Keratinocyte (primary cell): ENCODE data around the gene INSYN1. TPM values are rescaled to one million over a fixed set of nuclear protein-coding genes. Genes with fewer than 3 reads are reported as not detected.

Experiments
- DNase-seq: peaks from one replicate; pipeline ENCODE4 v3.0.0-alpha.2; 2011; ENCODE audit warnings: low read depth, missing footprints, low spot score
- FAIRE-seq: peaks from 2 replicates; lab custom pipeline; 2011; peaks lifted over from hg19 to GRCh38; lab: Jason Lieb, UNC
- H2AFZ ChIP-seq: 2 replicates; pipeline ENCODE4 v1.6.0; 2012; ENCODE audit warnings: low read length, control low read depth, inconsistent platforms; ENCODE audit not compliant: control insufficient read depth
- H3K27ac ChIP-seq: 2 replicates; pipeline ENCODE4 v1.5.1; 2011; ENCODE audit warnings: low read length; ENCODE audit not compliant: control insufficient read depth, insufficient read depth
- H3K27me3 ChIP-seq: 3 replicates; pipeline ENCODE4 v1.6.0; 2011; ENCODE audit warnings: low read length; ENCODE audit not compliant: control insufficient read depth, insufficient read depth; ENCODE audit errors: extremely low read depth
- H3K36me3 ChIP-seq, 2 experiments: 2 replicates in 1 of 2; 3 replicates in 1 of 2; pipeline ENCODE4 v1.5.1; 2011; ENCODE audit warnings: low read length in 2 of 2, mild to moderate bottlenecking in 1 of 2; ENCODE audit not compliant: control insufficient read depth in 2 of 2, insufficient read depth in 2 of 2; ENCODE audit errors: extremely low read depth in 1 of 2
- H3K4me1 ChIP-seq: 3 replicates; pipeline ENCODE4 v1.5.1; 2011; ENCODE audit warnings: low read length; ENCODE audit not compliant: control insufficient read depth, insufficient read depth; ENCODE audit errors: extremely low read depth
- H3K4me2 ChIP-seq: 3 replicates; pipeline ENCODE4 v1.6.0; 2011; ENCODE audit warnings: low read depth, low read length; ENCODE audit not compliant: control insufficient read depth, insufficient read depth; ENCODE audit errors: extremely low read depth
- H3K4me3 ChIP-seq, 3 experiments: fragments of 200-600 bp in 1 of 3; sonication (generic) in 1 of 3; 2 replicates in 2 of 3; 3 replicates in 1 of 3; pipeline ENCODE4 v1.5.1; 2011 to 2016; ENCODE audit warnings: low read length in 3 of 3, mild to moderate bottlenecking in 3 of 3, control low read depth in 2 of 3, inconsistent platforms in 1 of 3, low read depth in 1 of 3, mixed read lengths in 1 of 3, mixed run types in 1 of 3, moderate library complexity in 1 of 3; ENCODE audit not compliant: control insufficient read depth in 2 of 3, insufficient read depth in 2 of 3; ENCODE audit errors: extremely low read depth in 1 of 3
- H3K79me2 ChIP-seq: 2 replicates; pipeline ENCODE4 v1.6.0; 2012; ENCODE audit warnings: low read length; ENCODE audit not compliant: control insufficient read depth, insufficient read depth
- H3K9ac ChIP-seq: 3 replicates; pipeline ENCODE4 v1.6.0; 2011; ENCODE audit warnings: low read length; ENCODE audit not compliant: control insufficient read depth, insufficient read depth; ENCODE audit errors: extremely low read depth
- H3K9me1 ChIP-seq: 3 replicates; pipeline ENCODE4 v1.6.0; 2011; ENCODE audit warnings: low read length; ENCODE audit not compliant: control insufficient read depth, insufficient read depth; ENCODE audit errors: extremely low read depth
- H3K9me3 ChIP-seq: 2 replicates; pipeline ENCODE4 v1.5.1; 2012; ENCODE audit warnings: low read depth, low read length; ENCODE audit not compliant: control insufficient read depth
- H4K20me1 ChIP-seq: 3 replicates; pipeline ENCODE4 v1.6.0; 2011; ENCODE audit warnings: low read length; ENCODE audit not compliant: control insufficient read depth, insufficient read depth; ENCODE audit errors: extremely low read depth
- EZH2 ChIP-seq: IDR thresholded peaks from one replicate; pipeline ENCODE4 v1.6.1; 2012; ENCODE audit warnings: inconsistent platforms, mild to moderate bottlenecking, low read length, moderate library complexity
- dilution Hi-C: fragments of 300-500 bp; cut with MboI; formaldehyde crosslinking; loops from one replicate; pipeline ENCODE4 v1.7.0; 2020; ENCODE audit warnings: low sequenced_read_pairs; ENCODE audit not compliant: extremely low pct_ligation_motif_present
- polyA plus RNA-seq, 5 experiments: library from polyadenylated mRNA; depleted of rRNA in 3 of 5; stranded (reverse) in 3 of 5; stranded (forward) in 1 of 5; unstranded in 1 of 5; fragments of >200 nt; gene quantifications; 1 replicate in 1 of 5; 2 replicates in 3 of 5; 3 replicates in 1 of 5; pipeline versions ENCODE4 v1.2.1 to v1.2.3, GENCODE V29; 2011 to 2012; ENCODE audit warnings: missing spikeins in 2 of 5, low read depth in 1 of 5, low replicate concordance in 1 of 5
- TF ChIP-seq, protein P1 (sequence below), 3 experiments: IDR thresholded peaks in 1 of 3; conservative IDR thresholded peaks in 1 of 3; optimal IDR thresholded peaks in 1 of 3; 2 replicates in 2 of 3; 3 replicates in 1 of 3; pipeline versions ENCODE3 to v1.5.1; 2011; ENCODE audit warnings: low read length in 3 of 3, mild to moderate bottlenecking in 3 of 3, moderate library complexity in 2 of 3, control low read depth in 1 of 3, inconsistent platforms in 1 of 3; ENCODE audit not compliant: insufficient read depth in 2 of 3; ENCODE audit errors: extremely low read depth in 1 of 3

Gene INSYN1
- polyA plus RNA-seq, 1 donor (not counting 4 experiments of a cell fraction or from before 2014, with no cell fraction given), result 0.47 TPM

DNA sequence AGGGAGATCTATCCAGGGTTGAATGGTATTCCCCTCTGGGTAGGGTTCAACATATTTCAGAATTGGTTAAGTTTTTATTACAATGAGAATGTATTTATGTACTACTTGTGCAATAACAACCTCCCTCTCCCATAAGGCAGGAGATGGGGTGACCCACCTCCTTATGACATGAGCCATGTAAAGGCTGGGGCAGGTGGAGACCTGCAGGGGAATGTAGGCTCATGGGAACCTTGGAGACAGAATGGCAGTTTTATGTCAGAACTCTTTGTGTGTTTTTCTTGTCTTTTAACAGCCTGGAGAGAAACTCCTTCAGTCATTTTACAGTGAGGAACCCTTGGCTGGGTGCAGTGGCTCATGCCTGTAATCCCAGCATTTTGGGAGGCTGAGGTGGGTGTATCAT lies 24.6 kb upstream of the INSYN1 start:
- Histone ChIP-seq H3K9ac (peak overlapping the region; percentile 23), H3K4me3 (no peak overlapping the region), H3K4me1 (peaks cover 9% of the 10 kb centered on the region), H2AFZ (peak overlapping the region; percentile 52), H3K27ac (peak overlapping the region; percentile 36), H3K79me2 (no peaks in the 10 kb centered on the region), H3K36me3 (no peaks in the 10 kb centered on the region), H3K4me2 (peak overlapping the region; percentile 41), H3K27me3 (peaks cover 5% of the 10 kb centered on the region), H4K20me1 (no peaks in the 10 kb centered on the region), H3K9me1 (no peaks in the 10 kb centered on the region), H3K9me3 (no peaks in the 10 kb centered on the region)
- TF ChIP-seq, protein P1, sequence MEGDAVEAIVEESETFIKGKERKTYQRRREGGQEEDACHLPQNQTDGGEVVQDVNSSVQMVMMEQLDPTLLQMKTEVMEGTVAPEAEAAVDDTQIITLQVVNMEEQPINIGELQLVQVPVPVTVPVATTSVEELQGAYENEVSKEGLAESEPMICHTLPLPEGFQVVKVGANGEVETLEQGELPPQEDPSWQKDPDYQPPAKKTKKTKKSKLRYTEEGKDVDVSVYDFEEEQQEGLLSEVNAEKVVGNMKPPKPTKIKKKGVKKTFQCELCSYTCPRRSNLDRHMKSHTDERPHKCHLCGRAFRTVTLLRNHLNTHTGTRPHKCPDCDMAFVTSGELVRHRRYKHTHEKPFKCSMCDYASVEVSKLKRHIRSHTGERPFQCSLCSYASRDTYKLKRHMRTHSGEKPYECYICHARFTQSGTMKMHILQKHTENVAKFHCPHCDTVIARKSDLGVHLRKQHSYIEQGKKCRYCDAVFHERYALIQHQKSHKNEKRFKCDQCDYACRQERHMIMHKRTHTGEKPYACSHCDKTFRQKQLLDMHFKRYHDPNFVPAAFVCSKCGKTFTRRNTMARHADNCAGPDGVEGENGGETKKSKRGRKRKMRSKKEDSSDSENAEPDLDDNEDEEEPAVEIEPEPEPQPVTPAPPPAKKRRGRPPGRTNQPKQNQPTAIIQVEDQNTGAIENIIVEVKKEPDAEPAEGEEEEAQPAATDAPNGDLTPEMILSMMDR (optimal IDR thresholded peaks at IDR 0.05 in 1 of 3, IDR thresholded peaks at IDR 0.05 in 1 of 3, conservative IDR thresholded peaks at IDR 0.05 in 1 of 3; ENCODE audit: extremely low read depth in 1 of 3, insufficient read depth in 2 of 3, low read length in 3 of 3), result no peak
- no peak for TF ChIP-seq EZH2
- FAIRE-seq, result peak; percentile 81
- dilution Hi-C loops, result no loop called here
- DNase-seq, result peak; percentile 28

DNA sequence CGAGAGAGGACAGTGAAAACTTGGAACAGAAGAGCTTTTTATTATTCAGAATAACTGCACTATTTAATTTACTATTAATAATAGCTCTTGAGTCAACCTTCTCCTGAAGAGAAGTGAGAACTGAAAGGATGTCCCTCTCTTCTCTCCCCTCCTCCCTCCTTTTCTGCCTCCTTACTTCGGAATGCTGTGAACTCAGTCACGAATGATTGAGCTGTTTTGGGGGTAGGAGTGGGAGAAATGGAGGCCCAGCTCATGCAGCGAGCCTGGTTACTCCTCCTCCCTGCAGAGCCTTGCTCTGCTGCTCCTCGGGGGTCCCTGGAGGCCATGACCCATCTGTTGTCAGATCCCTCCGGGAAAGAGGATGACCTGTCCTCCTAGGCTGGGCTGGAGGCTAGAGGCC lies 20.3 kb upstream of the INSYN1 start:
- dilution Hi-C loops, result no loop called here
- H3K27ac ChIP-seq, result no peak overlapping the region
- TF ChIP-seq EZH2, result no peak
- TF ChIP-seq, protein P1 (optimal IDR thresholded peaks at IDR 0.05 in 1 of 3, IDR thresholded peaks at IDR 0.05 in 1 of 3, conservative IDR thresholded peaks at IDR 0.05 in 1 of 3; ENCODE audit: extremely low read depth in 1 of 3, insufficient read depth in 2 of 3, low read length in 3 of 3), result no peak
- no peaks in the 10 kb centered on the region for H3K79me2 ChIP-seq
- H3K4me2 ChIP-seq, result no peak overlapping the region
- no peaks in the 10 kb centered on the region for H3K36me3 ChIP-seq
- DNase-seq, result no peak
- H4K20me1 ChIP-seq, result no peaks in the 10 kb centered on the region
- H3K4me3 ChIP-seq, result no peak overlapping the region
- no peak overlapping the region for H3K9ac ChIP-seq
- H3K9me3 ChIP-seq, result no peaks in the 10 kb centered on the region
- peaks cover 9% of the 10 kb centered on the region for H3K4me1 ChIP-seq
- H3K9me1 ChIP-seq, result no peaks in the 10 kb centered on the region
- FAIRE-seq, result no peak
- peaks cover 7% of the 10 kb centered on the region for H3K27me3 ChIP-seq
- no peak overlapping the region for H2AFZ ChIP-seq
